ENCODE data around the gene GALK1.
"Not testable (repeated sequence)": the region's sequence is repeated elsewhere in the genome, so short reads cannot be mapped to it uniquely, and the experiment has no call there.

The GALK1 gene

GRCh38 chr17:75763269-75763607 is 1.8 kb downstream of the GALK1 start:
- TF ChIP-seq, protein P1, sequence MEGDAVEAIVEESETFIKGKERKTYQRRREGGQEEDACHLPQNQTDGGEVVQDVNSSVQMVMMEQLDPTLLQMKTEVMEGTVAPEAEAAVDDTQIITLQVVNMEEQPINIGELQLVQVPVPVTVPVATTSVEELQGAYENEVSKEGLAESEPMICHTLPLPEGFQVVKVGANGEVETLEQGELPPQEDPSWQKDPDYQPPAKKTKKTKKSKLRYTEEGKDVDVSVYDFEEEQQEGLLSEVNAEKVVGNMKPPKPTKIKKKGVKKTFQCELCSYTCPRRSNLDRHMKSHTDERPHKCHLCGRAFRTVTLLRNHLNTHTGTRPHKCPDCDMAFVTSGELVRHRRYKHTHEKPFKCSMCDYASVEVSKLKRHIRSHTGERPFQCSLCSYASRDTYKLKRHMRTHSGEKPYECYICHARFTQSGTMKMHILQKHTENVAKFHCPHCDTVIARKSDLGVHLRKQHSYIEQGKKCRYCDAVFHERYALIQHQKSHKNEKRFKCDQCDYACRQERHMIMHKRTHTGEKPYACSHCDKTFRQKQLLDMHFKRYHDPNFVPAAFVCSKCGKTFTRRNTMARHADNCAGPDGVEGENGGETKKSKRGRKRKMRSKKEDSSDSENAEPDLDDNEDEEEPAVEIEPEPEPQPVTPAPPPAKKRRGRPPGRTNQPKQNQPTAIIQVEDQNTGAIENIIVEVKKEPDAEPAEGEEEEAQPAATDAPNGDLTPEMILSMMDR (IDR thresholded peaks at IDR 0.05; ENCODE audit: insufficient read depth, low read depth, low read length, missing control alignments) = no peak
- no peak for DNase-seq (ENCODE audit: low read depth)
- H3K4me3 ChIP-seq (ENCODE audit: low read depth, low read length) = no peak overlapping the region

DNA sequence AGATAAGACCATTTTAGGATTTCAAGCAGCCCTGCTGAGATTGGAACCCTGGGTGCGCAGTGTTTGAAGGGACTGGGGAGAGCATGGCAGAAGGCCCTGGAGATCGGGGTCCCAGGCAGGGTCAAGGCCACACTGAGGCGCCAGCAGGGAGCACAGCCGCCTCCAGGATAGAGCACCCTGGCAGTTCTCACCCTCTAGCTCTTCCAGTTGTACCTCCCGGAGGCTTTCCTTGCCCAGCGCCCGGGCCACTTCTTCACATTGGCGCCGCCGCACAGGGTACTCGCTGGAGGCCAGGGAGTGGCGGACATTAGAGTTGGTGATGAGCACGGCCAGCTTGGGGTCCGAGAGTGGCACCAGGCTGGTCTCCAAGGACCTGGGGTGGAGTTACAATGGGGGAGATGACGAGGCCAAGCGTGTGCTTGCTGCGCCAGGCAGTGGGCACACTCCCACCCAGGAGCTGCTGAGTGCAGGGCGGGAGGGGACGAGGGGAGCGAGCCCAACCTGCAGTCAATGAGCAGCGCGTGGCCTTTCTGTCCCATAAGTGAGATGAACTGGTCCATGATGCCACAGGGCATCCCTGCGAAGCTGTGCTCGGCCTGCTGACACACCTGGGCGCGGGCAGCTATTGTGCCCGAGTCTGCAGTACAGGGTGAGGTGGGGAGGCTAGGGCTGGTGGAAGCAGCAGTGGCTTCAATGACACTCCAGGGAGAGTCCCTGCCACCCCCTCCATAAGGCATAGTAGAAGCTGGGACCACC is 2.3 kb downstream of the GALK1 start:
- DNase-seq (ENCODE audit: low read depth) = no peak
- TF ChIP-seq, protein P1 (IDR thresholded peaks at IDR 0.05; ENCODE audit: insufficient read depth, low read depth, low read length, missing control alignments) = no peak
- no peak overlapping the region for H3K4me3 ChIP-seq (ENCODE audit: low read depth, low read length)

GRCh38 chr17:75759978-75760640 is 4.9 kb downstream of the GALK1 start:
- not testable (repeated sequence) for DNase-seq (ENCODE audit: low read depth); H3K4me3 ChIP-seq (ENCODE audit: low read depth, low read length)

DNA sequence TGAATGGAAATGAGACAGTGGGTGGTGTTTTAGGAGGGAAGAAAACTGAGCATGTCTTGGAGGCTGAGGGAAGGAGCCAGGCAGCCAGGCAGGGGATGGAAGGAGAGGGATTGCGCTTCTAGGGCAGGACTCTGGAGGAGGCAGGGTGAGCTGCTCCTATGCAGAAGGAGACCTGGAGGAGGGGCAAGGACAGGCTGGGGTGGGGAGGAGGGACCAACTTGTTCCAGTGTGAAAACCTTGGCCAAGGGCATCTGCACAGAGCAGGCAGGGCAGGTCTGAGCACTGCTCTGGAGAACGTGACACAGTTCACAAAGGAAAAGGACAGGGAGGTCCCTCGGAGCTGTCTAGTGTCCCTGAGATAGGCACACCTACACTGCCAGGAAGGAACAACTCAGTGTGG is 5.5 kb downstream of the GALK1 start:
- DNase-seq (ENCODE audit: low read depth) = no peak
- no peak overlapping the region for H3K4me3 ChIP-seq (ENCODE audit: low read depth, low read length)
- TF ChIP-seq, protein P1 (IDR thresholded peaks at IDR 0.05; ENCODE audit: insufficient read depth, low read depth, low read length, missing control alignments) = no peak

DNA sequence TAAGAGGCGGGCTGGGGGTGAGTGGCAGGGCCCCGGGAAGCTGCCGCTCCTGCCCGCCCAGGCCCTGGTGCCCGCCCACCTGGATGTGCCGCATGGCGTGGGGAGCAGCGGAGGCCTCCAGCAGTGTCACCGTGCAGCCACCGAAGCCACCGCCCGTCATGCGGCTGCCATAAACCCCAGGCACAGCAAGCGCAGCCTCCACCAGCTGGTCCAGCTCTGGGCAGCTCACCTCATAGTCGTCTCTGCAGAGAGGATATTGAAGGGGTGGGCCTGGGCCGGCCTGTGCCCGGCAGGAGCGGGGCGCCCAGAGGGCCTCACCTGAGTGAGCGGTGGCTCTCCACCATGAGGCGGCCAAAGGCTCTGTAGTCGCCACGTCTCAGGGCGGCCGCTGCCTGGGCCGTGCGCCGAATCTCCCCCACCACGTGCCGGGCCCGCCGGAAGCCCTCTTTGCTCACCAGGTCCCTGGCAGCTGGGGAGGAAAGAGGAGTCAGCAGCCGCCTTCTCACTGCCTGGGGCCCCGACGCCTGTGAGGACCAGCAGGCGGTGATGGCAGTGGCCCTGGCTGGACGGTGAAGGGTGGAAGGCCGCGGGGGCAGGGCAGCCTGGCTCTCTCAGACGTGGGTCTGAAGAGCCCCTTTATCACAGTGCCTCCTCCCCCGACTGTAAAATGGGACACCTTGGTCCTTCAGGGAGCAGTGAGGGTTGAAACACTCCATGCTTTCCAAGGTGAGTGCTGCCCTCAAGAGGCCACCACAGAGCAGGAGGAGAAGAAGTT is 6.7 kb downstream of the GALK1 start:
- TF ChIP-seq, protein P1 (IDR thresholded peaks at IDR 0.05; ENCODE audit: insufficient read depth, low read depth, low read length, missing control alignments) = peak; percentile 8
- DNase-seq (ENCODE audit: low read depth) = no peak
- H3K4me3 ChIP-seq (ENCODE audit: low read depth, low read length) = no peak overlapping the region

- no peak overlapping the region for H3K4me3 ChIP-seq (ENCODE audit: low read depth, low read length)
- TF ChIP-seq, protein P1 (IDR thresholded peaks at IDR 0.05; ENCODE audit: insufficient read depth, low read depth, low read length, missing control alignments) = no peak
- DNase-seq (ENCODE audit: low read depth) = no peak
Observed at GRCh38 chr17:75757086-75757681, 7.8 kb downstream of the GALK1 start.
